ENCODE results near the gene SHISAL2A. TPM values are rescaled to one million over a fixed set of nuclear protein-coding genes. Genes with fewer than 3 reads are reported as not detected.

Gene SHISAL2A
- total RNA-seq, 1 experiment from 2014 or later: 0.90 TPM

- no peak overlapping the region for H2BK15ac ChIP-seq (ENCODE audit: low read depth, low read length)
- no peaks in the 10 kb centered on the region for H3K79me1 ChIP-seq (ENCODE audit: insufficient read depth, low read depth, low read length, poor library complexity, severe bottlenecking)
- no peak overlapping the region for H3K56ac ChIP-seq (ENCODE audit: insufficient read length, low read depth, low read length)
- peaks cover 30% of the 10 kb centered on the region for H3K27me3 ChIP-seq (ENCODE audit: insufficient read depth, low read length)
- H3K27ac ChIP-seq (ENCODE audit: insufficient read length, low read depth, low read length): no peak overlapping the region
- no peak overlapping the region for H2BK120ac ChIP-seq (ENCODE audit: low read depth, low read length, poor library complexity, severe bottlenecking)
- H3K9me3 Mint-ChIP-seq: peaks cover 9% of the 10 kb centered on the region in 2 experiments
- H3K23me2 ChIP-seq (ENCODE audit: insufficient read length, low read depth, low read length, poor library complexity, severe bottlenecking): peaks cover 4% of the 10 kb centered on the region
- H3K79me2 ChIP-seq (ENCODE audit: insufficient read depth, low read length): no peaks in the 10 kb centered on the region
- H3K23ac ChIP-seq (ENCODE audit: insufficient read length, low read depth, low read length): no peak overlapping the region
- H3K4me3 Mint-ChIP-seq: peak overlapping the region; percentile 55 to 75
- H3K9ac ChIP-seq (ENCODE audit: extremely low read depth, insufficient read length, low read length): no peak overlapping the region
- no peak overlapping the region for H4K91ac ChIP-seq (ENCODE audit: insufficient read length, low read depth, low read length)
- H3K4ac ChIP-seq (ENCODE audit: low read depth, low read length): no peak overlapping the region
- H2AFZ ChIP-seq (ENCODE audit: low read length): no peak overlapping the region
- no peak overlapping the region for H4K8ac ChIP-seq (replicated peaks; ENCODE audit: insufficient read length, low read depth, low read length)
- H3K4me1 Mint-ChIP-seq: peaks cover 19 to 28% of the 10 kb centered on the region in 2 experiments
- no peak overlapping the region for H3K27ac Mint-ChIP-seq
- H3K4me2 ChIP-seq (ENCODE audit: insufficient read depth, insufficient read length, low read length): peak overlapping the region; percentile 50
- H4K5ac ChIP-seq (ENCODE audit: insufficient read length, low read depth, low read length): no peak overlapping the region
- WGBS (ENCODE audit: extremely low coverage, insufficient read length, low lambda C conversion rate): no CpG with 5 or more reads among the region's 52 CpGs
- DNase-seq: peak; percentile 59
- peak overlapping the region; percentile 70 for H3K14ac ChIP-seq (ENCODE audit: insufficient read depth, low read length)
- no peak overlapping the region for H2AK5ac ChIP-seq (ENCODE audit: insufficient read length, low read length)
- peak overlapping the region; percentile 87 for H3K18ac ChIP-seq (ENCODE audit: insufficient read length, low read depth, low read length)
- TF ChIP-seq, protein P1, sequence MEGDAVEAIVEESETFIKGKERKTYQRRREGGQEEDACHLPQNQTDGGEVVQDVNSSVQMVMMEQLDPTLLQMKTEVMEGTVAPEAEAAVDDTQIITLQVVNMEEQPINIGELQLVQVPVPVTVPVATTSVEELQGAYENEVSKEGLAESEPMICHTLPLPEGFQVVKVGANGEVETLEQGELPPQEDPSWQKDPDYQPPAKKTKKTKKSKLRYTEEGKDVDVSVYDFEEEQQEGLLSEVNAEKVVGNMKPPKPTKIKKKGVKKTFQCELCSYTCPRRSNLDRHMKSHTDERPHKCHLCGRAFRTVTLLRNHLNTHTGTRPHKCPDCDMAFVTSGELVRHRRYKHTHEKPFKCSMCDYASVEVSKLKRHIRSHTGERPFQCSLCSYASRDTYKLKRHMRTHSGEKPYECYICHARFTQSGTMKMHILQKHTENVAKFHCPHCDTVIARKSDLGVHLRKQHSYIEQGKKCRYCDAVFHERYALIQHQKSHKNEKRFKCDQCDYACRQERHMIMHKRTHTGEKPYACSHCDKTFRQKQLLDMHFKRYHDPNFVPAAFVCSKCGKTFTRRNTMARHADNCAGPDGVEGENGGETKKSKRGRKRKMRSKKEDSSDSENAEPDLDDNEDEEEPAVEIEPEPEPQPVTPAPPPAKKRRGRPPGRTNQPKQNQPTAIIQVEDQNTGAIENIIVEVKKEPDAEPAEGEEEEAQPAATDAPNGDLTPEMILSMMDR (conservative IDR thresholded peaks at IDR 0.05): no peak
- H3K27me3 Mint-ChIP-seq (ENCODE audit: low read depth): peaks cover 79% of the 10 kb centered on the region
- H2BK20ac ChIP-seq (ENCODE audit: low read depth, low read length, poor library complexity, severe bottlenecking): no peak overlapping the region
- peaks cover 0 to 8% (median 7%) of the 10 kb centered on the region in 3 experiments; a peak in 3 of 7 replicates for H3K36me3 Mint-ChIP-seq (ENCODE audit: insufficient read depth in 1 of 3, low read depth in 3 of 3)
- no peak overlapping the region for H3T11ph ChIP-seq (ENCODE audit: low read length)
- peak overlapping the region; percentile 98 for H2BK12ac ChIP-seq (ENCODE audit: insufficient read length, low read depth, low read length)
- no peaks in the 10 kb centered on the region; the same call in 1 of the 2 replicates for H3K4me1 ChIP-seq (ENCODE audit: insufficient read depth, low read length)
- no peak overlapping the region for H2BK5ac ChIP-seq (ENCODE audit: insufficient read length, low read length)
- H4K20me1 ChIP-seq (ENCODE audit: control insufficient read depth, insufficient read depth, insufficient read length): no peaks in the 10 kb centered on the region
- H3K9me3 ChIP-seq (ENCODE audit: control insufficient read depth, low read depth, low read length): no peaks in the 10 kb centered on the region
These were observed 355 bp downstream of the SHISAL2A start for GRCh38 chr1:52633291-52633754.

All from H9 (cell line).